Endometrial microvascular endothelial cells (primary cell): Measurements from ENCODE around the gene ALOX5. TPM values are rescaled to one million over a fixed set of nuclear protein-coding genes. Genes with fewer than 3 reads are reported as not detected.
"Not testable (repeated sequence)": the region's sequence is repeated elsewhere in the genome, so short reads cannot be mapped to it uniquely, and the experiment has no call there.

ENCODE experiments used
- in situ Hi-C: cut with HindIII; loops from 2 replicates; pipeline ENCODE4 v1.10.0; 2017; ENCODE audit warnings: low sequenced_read_pairs, low pct_unique_long_range_greater_than_20kb; ENCODE audit errors: inconsistent ontology term
- total RNA-seq: library from RNA; depleted of rRNA; stranded (reverse); fragments of >200 nt; gene quantifications from one replicate; pipeline ENCODE4 v1.2.3, GENCODE V29; 2015; ENCODE audit errors: inconsistent ontology term

Gene ALOX5
- not detected for total RNA-seq

DNA sequence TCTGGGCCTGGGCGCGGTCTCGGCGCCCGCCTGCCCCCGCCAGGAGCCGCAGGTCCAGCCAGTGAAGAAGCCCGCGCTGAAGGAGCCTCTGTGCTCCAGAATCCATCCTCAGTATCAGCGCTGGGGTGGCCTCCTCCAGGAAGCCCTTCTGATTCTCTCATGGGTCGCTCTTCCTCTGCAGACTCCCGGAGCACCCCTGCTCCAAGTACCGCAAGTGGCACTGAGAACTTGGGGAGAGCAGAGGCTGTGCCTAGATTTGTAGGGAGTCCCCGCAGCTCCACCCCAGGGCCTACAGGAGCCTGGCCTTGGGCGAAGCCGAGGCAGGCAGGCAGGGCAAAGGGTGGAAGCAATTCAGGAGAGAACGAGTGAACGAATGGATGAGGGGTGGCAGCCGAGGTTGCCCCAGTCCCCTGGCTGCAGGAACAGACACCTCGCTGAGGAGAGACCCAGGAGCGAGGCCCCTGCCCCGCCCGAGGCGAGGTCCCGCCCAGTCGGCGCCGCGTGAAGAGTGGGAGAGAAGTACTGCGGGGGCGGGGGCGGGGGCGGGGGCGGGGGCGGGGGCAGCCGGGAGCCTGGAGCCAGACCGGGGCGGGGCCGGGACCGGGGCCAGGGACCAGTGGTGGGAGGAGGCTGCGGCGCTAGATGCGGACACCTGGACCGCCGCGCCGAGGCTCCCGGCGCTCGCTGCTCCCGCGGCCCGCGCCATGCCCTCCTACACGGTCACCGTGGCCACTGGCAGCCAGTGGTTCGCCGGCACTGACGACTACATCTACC is at the start of gene ALOX5:
TSS of gene ALOX5 (plus strand) at position 641 of the 774 bp plus-strand sequence. CDS start at position 705, 64 bp downstream.
- in situ Hi-C loops: no loop called here

DNA sequence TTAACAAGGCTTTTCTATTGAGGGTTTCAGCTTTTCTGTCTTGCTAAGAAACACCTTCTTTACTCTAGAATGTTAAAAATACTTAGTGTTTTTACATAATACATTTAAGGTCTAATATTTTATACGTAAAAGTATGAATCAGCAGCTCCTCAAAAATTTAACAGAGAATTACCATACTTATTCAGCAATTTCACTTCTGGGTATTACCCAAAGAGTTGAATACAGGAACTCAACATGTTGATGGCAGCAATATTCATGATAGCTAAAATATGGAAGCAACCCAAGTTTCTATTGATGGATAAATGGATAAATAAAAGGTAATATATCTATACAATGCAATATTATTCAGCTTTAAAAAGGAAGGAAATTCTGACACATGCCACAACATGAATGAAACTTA is 48.9 kb upstream of the ALOX5 start:
- in situ Hi-C loops: no loop called here

DNA sequence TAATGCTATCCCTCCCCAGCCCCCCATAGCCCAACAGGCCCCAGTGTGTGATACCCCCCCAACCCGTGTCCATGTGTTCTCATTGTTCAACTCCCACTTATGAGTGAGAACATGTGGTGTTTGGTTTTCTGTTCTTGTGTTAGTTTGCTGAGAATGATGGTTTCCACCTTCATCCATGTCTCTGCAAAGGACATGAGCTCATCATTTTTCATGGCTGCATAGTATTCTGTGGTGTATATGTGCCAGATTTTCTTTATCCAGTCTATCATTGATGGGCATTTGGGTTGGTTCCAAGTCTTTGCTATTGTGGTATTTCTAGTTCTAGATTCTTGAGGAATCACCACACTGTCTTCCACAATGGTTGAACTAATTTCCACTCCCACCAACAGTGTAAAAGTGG is 47.2 kb upstream of the ALOX5 start:
- in situ Hi-C loops: not testable (repeated sequence)

DNA sequence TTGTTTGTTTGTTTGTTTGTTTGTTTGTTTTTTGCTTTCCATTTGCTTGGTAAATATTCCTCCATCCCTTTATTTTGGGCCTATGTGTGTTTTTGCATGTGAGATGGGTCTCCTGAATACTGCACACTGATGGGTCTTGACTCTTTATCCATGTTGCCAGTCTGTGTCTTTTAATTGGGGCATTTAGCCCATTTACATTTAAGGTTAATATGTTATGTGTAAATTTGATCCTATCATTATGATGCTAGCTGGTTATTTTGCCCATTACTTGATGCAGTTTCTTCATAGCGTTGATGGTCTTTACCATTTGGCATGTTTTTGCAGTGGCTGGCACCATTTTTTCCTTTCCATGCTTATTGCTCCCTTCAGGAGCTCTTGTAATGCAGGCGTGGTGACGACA is 42.2 kb upstream of the ALOX5 start:
- in situ Hi-C loops: not testable (repeated sequence)

DNA sequence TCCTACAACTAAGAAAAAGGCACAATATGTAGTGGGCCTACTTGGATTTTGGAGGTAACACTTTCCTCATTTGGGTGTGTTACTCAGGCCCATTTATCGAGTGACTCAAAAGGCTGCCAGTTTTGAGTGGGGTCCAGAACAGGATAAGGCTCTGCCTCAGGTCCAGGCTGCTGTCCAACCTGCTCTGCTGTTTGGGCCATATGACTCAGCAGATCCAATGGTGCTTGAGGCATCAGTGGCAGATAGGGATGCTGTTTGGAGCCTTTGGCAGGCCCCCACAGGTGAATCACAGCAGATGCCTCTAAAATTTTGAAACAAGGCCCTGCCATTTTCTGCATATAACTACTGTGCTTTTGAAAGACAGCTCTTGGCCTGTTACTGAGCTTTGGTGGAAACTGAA is 34.1 kb upstream of the ALOX5 start:
- in situ Hi-C loops: no loop called here

DNA sequence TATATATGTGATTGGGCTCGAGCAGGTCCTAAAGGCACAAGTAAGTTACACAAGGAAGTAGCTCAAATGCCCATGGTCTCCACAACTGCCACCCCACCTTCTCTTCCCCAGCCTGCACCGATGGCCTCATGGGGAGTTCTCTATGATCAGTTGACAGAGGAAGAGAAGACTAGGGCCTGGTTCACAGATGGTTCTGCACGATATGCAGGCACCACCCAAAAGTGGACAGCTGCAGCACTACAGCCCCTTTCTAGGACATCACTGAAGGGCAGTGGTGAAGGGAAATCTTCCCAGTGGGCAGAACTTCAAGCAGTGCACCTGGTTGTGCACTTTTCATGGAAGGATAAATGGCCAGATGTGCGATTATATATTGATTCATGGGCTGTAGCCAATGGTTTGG is 33.6 kb upstream of the ALOX5 start:
- in situ Hi-C loops: not testable (repeated sequence)

DNA sequence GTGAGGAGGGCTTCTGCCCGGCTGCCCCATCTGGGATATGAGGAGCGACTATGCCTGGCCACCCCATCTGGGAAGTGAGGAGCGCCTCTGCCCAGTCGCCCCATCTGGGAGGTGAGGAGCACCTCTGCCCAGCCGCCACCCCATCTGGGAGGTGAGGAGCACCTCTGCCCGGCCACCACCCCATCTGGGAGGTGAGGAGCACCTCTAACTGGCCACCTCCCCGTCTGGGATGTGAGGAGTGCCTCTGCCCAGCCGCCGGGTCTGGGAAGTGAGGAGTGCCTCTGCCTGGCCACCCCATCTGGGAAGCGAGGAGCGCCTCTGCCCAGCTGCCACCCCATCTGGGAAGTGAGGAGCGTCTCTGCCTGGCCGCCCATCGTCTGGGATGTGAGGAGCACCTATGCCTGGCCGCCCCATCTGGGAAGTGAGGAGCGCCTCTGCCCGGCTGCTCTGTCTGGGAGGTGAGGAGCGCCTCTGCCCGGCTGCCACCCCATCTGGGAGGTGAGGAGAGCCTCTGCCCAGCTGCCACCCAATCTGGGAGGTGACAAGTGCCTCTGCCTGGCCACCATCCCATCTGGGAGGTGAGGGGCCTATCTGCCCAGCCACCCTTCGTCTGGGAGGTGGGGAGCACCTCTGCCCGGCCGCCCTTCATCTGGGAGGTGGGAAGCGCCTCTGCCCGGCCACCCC is 27.2 kb upstream of the ALOX5 start:
- in situ Hi-C loops: not testable (repeated sequence)

DNA sequence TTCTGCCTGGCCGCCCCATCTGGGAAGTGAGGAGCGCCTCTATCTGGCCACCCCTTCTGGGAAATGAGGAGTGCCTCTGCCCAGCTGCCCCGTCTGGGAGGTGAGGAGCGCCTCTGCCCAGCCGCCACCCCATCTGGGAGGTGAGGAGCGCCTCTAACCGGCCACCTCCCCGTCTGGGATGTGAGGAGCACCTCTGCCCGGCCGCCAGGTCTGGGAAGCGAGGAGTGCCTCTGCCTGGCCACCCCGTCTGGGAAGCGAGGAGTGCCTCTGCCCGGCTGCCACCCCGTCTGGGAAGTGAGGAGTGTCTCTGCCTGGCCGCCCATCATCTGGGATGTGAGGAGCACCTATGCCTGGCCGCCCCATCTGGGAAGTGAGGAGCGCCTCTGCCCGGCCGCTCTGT is 26.6 kb upstream of the ALOX5 start:
- in situ Hi-C loops: not testable (repeated sequence)

DNA sequence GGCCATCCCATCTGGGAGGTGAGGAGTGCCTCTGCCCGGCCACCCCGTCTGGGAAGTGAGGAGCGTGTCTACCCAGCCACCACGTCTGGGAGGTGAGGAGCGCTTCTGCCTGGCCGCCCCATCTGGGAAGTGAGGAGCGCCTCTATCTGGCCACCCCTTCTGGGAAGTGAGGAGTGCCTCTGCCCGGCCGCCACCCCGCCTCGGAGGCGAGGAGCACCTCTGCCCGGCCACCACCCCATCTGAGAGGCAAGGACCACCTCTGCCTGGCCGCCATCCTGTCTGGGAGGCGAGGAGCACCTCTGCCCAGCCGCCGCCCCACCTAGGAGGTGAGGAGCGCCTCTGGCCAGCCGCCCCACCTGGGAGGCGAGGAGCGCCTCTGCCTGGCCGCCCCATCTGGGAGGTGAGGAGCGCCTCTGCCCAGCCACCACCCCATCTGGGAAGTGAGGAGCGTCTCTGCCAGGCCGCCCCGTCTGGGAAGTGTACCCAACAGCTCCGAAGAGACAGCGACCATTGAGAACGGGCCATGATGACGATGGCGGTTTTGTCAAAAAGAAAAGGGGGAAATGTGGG is 25.7 kb upstream of the ALOX5 start:
- in situ Hi-C loops: not testable (repeated sequence)

DNA sequence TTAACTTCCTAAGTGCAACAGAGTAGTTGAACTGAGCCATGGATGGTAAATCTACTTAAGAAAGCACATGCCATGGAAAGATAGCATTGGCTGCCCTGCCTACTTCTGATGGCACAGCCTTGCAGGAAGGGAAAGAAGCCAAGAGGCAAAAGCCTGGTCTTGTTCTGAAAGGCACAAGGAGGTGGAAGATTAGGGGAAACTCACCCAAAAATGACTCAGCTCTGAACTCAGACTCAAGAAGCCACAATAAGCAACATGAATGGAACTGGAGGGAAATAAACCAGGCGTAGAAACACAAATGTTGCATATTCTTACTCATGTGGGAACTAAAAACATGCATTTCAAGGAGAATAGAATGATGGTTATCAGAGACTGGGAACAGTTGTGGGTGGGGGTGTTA is 20.8 kb upstream of the ALOX5 start:
- in situ Hi-C loops: no loop called here

DNA sequence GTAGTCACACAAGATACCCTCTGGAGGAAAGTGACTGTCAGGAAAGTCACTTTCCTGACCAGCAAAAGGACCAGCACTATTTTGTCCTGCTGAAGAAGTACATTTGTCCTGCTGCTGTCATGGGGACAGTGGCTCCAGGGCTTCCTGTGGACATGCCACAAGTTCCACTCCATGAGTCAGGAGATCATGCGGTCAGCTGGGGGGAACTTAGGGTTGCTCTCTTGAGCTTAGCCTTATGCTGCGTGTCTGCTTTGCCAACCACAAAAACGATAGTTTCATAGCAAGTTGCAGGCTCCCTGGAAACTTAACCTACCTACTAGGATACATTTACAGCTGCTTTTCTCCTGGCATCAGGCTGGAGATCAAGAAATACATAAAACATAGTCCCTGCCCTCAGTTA is 19.8 kb upstream of the ALOX5 start:
- in situ Hi-C loops: no loop called here

DNA sequence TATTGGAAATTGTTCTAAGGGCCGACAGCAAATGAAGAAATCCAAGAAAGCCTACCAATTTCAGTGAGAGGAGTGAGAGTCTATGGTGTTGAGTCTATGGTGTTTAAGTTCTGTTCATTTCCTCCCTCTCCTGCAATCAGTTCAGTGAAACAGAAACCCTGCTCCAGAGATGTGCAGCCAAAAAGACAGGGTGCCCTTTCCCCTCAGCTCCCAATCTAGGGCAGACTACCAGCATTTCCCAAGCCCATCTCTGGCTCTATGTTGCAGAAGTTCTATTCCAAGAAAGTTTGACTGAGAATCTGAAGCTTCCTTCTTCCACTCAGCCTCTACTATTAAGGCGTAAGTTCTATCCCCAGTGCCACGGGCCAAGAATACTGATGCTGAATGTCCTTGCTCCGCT is 18.5 kb upstream of the ALOX5 start:
- in situ Hi-C loops: no loop called here

DNA sequence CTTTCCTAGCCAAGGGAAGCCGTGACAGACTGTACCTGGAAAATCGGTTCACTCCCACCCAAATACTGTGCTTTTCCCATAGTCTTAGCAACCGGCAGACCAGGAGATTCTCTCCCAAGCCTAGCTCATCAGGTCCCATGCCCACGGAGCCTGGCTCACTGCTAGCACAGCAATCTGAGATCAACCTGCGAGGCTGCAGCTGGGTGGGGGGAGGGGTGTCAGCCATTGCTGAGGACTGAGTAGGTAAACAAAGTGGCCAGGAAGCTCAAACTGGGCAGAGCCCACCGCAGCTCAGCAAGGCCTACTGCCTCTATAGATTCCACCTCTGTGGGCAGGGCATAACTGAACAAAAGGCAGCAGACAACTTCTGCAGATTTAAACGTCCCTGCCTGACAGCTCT is 15.1 kb upstream of the ALOX5 start:
- in situ Hi-C loops: not testable (repeated sequence)

DNA sequence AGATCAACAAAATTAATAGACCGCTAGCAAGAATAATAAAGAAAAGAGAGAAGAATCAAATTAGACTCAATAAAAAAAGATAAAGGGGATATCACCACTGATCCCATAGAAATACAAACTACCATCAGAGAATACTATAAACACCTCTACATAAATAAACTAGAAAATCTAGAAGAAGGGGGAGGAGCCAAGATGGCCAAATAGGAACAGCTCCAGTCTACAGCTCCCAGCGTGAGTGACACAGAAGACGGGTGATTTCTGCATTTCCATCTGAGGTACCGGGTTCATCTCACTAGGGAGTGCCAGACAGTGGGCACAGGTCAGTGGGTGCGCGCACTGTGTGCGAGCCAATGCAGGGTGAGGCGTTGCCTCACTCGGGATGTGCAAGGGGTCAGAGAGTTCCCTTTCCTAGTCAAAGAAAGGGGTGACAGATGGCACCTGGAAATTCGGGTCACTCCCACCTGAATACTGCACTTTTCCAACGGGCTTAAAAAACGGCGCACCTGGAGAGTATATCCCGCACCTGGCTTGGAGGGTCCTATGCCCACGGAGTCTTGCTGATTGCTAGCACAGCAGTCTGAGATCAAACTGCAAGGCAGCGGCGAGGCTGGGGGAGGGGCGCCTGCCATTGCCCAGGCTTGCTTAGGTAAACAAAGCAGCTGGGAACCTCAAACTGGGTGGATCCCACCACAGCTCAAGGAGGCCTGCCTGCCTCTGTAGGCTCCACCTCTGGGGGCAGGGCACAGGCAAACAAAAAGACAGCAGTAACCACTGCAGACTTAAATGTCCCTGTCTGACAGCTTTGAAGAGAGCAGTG is 11.8 kb upstream of the ALOX5 start:
- in situ Hi-C loops: not testable (repeated sequence)

DNA sequence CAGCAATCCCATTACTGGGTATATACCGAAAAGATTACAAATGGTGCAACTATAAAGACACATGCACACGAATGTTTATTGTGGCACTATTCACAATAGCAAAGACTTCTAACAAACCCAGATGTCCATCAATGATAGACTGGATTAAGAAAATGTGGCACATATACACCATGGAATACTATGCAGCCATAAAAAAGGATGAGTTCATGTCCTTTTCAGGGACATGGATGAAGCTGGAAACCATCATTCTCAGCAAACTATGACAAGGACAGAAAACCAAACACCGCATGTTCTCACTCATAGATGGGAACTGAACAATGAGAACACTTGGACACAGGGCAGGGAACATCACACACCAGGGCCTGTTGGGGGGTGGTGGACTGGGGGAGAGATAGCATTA is 6.4 kb upstream of the ALOX5 start:
- in situ Hi-C loops: not testable (repeated sequence)

DNA sequence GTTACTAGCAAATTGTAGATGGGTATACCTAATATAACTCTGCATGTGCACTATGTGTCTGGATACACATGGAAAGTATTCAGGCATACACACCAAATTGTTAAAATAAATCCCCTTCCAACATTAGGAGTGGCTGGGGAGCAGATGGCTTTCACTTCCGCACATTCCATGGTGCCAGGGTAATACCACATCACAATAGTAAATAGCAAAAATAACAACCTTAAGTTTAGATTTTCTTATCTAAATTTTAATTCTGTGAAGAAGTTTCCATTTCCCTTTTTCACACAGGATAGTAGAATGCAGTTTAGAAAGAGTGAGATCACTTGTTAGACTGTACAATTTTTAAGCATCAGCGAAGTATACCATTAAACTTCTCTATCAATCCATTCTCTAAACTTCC is 5.8 kb upstream of the ALOX5 start:
- in situ Hi-C loops: no loop called here

DNA sequence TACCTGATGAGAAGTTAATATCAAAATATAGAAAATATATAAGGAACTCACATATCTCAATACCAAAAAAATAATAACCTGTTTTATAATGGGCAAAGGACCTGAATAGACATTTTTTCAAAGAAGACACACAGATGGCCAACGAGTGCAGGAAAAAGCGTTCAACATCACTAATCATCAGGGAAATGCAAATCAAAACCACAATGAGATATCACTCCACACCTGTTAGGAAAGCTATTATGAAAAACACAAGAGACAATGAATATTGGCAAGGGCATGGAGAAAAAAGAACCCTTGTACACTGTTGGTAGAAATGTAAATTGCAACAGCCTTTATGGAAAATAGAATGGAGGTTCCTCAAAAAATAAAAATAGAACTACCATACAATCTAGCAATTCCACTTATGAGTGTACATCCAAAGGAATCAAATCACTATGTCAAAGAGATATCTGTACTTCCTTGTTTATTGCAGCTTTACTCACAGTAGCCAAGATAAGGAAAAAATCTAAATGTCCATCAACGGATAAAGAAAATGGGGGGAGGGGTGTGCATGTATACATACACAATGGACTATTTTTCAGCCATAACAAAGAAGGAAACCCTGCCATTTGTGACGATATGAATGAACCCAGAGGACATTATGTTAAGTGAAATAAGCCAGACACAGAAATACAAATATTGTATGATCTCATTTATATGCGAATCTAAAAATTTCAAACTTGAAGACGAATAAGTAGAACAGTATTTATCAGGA is 3.6 kb upstream of the ALOX5 start:
- in situ Hi-C loops: no loop called here

DNA sequence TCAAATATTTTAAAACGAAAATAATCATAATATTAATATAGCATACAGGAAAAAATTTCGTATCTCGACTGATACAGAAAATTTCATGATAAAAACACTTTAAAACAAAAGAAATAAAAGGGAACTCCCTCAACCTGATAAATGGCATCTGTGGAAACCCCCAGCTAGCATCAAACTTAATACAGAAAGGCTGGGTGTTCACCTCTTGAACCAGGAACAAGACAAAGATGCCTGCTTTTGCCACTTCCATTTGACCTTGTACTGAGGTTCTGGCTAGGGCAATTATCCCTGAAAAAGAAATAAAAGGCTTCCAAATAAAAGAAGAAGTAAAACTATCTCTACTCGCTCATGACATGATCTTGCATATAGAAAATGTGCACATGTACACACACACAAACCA is 2.5 kb upstream of the ALOX5 start:
- in situ Hi-C loops: no loop called here
